RWPE1 (cell line): ENCODE measurements around the gene NUP214.
"Not testable (repeated sequence)": the region's sequence is repeated elsewhere in the genome, so short reads cannot be mapped to it uniquely, and the experiment has no call there.

Source experiments
- CTCF ChIA-PET: fragments of 350-600 bp; sonication (Branson Sonifier 250); formaldehyde crosslinking; extraction: SDS; loops from one replicate; lab custom pipeline; 2021; lab: Yijun Ruan, JAX
- POLR2A ChIA-PET: fragments of 400-600 bp; formaldehyde crosslinking; extraction: SDS; loops from one replicate; lab custom pipeline; 2020; ENCODE audit warnings: antibody characterized with exemption; ENCODE audit not compliant: low non-redundant PET; lab: Yijun Ruan, JAX
- DNase-seq: peaks from one replicate; pipeline ENCODE4 v3.0.0; 2012; ENCODE audit warnings: low spot score
- H3K27ac ChIP-seq: fragments of 450-650 bp; 2 replicates; pipeline ENCODE4 v1.5.1; 2017
- CTCF ChIP-seq: fragments of 450-650 bp; conservative IDR thresholded peaks from 2 replicates; pipeline ENCODE4 v1.5.1; 2017; ENCODE audit warnings: low read depth, mild to moderate bottlenecking

Gene NUP214

GRCh38 chr9:131148966-131149687, 23.7 kb downstream of the NUP214 start:
- DNase-seq = no peak
- no peak overlapping the region for H3K27ac ChIP-seq
- ChIA-PET POLR2A (no interaction called here), CTCF (no interaction called here)
- no peak for TF ChIP-seq CTCF

DNA sequence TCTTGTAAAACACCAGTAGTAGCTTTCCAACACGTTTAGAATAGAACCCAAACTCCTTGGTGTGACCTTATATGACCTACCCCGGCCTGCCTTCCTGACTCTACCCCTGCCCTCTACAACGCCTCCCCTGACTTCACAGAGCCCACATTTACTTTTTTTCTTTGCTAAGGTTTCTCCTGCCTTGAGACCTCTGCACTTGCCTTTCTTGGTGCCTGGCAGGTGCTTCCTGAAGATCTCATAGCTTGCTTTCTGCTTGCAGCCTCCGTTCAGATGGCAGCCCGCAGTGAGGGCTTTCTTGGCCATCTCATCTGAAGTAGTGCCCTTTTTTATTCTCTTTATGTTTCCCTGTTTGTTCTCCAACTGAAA, 24.3 kb downstream of the NUP214 start:
- H3K27ac ChIP-seq = no peak overlapping the region
- CTCF ChIA-PET = no interaction called here
- POLR2A ChIA-PET = no interaction called here
- no peak for DNase-seq
- no peak for TF ChIP-seq CTCF

GRCh38 chr9:131153595-131153994, 28.2 kb downstream of the NUP214 start:
- POLR2A ChIA-PET = no interaction called here
- no peak for TF ChIP-seq CTCF

GRCh38 chr9:131158673-131159072, 33.3 kb downstream of the NUP214 start:
- H3K27ac ChIP-seq, POLR2A ChIA-PET, DNase-seq, CTCF ChIA-PET: not testable (repeated sequence)

More at GRCh38 chr9:131153595-131153994, 28.2 kb downstream of the NUP214 start:
- H3K27ac ChIP-seq = no peak overlapping the region
- no peak for DNase-seq
- CTCF ChIA-PET = no interaction called here

- no peak for DNase-seq
- H3K27ac ChIP-seq = no peak overlapping the region
- ChIA-PET CTCF (interaction anchor here (0.5 kb wide), 1 partner anchor 421 kb away, joined by 3 read pairs; no protein-coding TSS in a partner anchor), POLR2A (no interaction called here)
- TF ChIP-seq CTCF = no peak
These were observed 35.2 kb downstream of the NUP214 start for GRCh38 chr9:131160416-131161112.

DNA sequence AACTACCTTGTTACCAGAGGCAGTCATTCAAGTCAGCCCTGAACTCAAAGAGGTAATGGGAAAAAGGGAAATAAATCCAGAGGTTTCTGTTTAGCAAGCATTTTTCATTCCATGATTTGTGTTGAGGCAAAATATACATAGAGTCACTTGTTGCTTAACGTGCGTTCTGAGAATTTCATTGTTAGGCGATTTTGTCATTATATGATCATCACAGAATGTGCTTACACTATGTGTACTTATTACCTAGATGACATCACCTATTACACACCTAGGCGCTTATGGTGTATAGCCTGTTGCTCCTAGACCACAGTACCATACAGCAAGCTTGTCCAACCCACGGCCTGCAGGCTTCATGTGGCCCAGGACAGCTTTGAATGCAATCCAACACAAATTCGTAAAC, 36.2 kb downstream of the NUP214 start:
- TF ChIP-seq CTCF = no peak
- CTCF ChIA-PET = interaction anchor here (0.8 to 1.4 kb wide), 2 partner anchors 175 to 430 kb away, joined by 3 to 4 read pairs; no protein-coding TSS in a partner anchor
- no peak for DNase-seq
- POLR2A ChIA-PET = no interaction called here
- no peak overlapping the region for H3K27ac ChIP-seq

DNA sequence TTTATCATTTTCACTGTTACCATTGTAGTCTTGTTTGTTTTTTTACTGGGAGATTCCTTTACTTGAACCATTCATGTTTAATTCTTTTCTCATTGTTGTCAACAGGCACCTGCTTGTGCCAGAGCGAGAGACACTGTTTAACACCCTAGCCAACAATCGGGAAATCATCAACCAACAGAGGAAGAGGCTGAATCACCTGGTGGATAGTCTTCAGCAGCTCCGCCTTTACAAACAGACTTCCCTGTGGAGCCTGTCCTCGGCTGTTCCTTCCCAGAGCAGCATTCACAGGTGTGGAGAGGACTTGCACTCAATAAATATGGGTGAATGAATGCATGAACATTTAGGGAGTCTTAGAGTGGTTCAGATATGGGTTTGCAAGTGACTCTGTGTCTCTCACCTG, 37.5 kb downstream of the NUP214 start:
- TF ChIP-seq CTCF = no peak
- CTCF ChIA-PET = interaction anchor here (1.4 kb wide), 1 partner anchor 174 kb away, joined by 4 read pairs; no protein-coding TSS in a partner anchor
- DNase-seq = no peak
- H3K27ac ChIP-seq = no peak overlapping the region
- POLR2A ChIA-PET = no interaction called here
